ENCODE results near the gene FERMT3. TPM values are rescaled to one million over a fixed set of nuclear protein-coding genes. Genes with fewer than 3 reads are reported as not detected.

The FERMT3 gene
- total and polyA plus RNA-seq, 2 of the 13 experiments (the other 11 are each of a cell fraction or from before 2014, with no cell fraction given) = 0.29 TPM; not detected in 1

DNA sequence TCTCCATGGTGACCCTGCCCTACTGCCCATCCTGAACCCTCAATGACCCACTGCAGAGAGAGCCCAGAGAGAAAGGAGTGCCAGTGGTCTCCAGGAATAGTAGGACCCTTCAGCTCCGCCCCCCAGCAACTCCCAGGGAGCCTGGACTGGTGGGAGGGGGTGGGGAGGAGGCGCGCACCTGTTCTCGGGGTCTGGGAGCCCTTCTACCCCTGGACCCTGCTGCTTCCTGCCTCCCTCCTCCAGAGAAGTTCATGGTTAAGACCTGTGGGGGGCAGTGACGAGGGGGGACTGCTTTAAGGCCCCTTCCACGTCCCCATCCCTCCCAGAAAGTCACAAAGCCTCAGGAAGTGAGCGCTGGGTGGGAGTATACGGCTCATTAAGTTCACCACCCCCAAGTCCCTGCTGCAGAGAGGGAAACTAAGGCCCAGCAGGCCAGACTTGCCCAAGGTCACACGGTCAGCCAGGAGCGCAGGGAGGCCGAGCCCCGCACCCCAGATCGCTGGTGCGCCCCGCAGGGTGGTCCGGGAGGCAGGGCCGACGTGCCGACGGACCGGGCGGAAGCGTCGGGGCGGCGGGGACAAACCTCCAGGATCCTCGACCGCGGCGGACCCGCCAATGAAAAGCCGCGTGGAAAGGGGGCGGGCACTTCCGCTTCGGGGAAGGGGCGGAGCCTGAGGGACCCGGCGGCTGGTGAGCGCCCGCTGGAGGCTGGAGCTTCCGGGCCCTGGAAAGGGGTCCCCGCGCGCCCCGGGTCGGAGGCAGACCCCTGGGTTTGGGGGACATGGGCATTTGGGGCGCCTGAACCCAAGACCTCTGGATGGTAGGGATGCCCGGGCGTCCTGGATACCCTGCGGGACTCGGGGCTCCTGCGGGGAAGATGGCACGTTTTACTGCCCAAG is 19.3 kb downstream of the FERMT3 start, which contains the start of the genes NUDT22 and TRPT1 (continued):
- TF ChIP-seq, protein P1, sequence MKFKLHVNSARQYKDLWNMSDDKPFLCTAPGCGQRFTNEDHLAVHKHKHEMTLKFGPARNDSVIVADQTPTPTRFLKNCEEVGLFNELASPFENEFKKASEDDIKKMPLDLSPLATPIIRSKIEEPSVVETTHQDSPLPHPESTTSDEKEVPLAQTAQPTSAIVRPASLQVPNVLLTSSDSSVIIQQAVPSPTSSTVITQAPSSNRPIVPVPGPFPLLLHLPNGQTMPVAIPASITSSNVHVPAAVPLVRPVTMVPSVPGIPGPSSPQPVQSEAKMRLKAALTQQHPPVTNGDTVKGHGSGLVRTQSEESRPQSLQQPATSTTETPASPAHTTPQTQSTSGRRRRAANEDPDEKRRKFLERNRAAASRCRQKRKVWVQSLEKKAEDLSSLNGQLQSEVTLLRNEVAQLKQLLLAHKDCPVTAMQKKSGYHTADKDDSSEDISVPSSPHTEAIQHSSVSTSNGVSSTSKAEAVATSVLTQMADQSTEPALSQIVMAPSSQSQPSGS (CRISPR knock-in tag; IDR thresholded peaks at IDR 0.05) = peak; percentile 61; the same call in 1 of the 2 replicates
- TF ChIP-seq ATF1 (CRISPR knock-in tag; IDR thresholded peaks at IDR 0.05) (no peak), NFATC3 (CRISPR knock-in tag; IDR thresholded peaks at IDR 0.05) (no peak), SMC3 (IDR thresholded peaks at IDR 0.05; ENCODE audit: low read length) (no peak), MAFF (IDR thresholded peaks at IDR 0.05; ENCODE audit: low read depth, low read length) (no peak), EZH2 (conservative IDR thresholded peaks at IDR 0.05; ENCODE audit: low read depth, low read length) (no peak), ZBTB42 (CRISPR knock-in tag; IDR thresholded peaks at IDR 0.05) (no peak), TOE1 (CRISPR knock-in tag; IDR thresholded peaks at IDR 0.05) (no peak), GABPB1 (CRISPR knock-in tag; IDR thresholded peaks at IDR 0.05) (peak; percentile 96), ZSCAN12 (CRISPR knock-in tag; IDR thresholded peaks at IDR 0.05) (no peak), MXD4 (CRISPR knock-in tag; IDR thresholded peaks at IDR 0.05) (peak; percentile 23; the same call in 1 of the 2 replicates), ZNF749 (CRISPR knock-in tag; IDR thresholded peaks at IDR 0.05; ENCODE audit: borderline replicate concordance) (no peak)
- TF ChIP-seq, protein P2, sequence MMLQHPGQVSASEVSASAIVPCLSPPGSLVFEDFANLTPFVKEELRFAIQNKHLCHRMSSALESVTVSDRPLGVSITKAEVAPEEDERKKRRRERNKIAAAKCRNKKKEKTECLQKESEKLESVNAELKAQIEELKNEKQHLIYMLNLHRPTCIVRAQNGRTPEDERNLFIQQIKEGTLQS (CRISPR knock-in tag; IDR thresholded peaks at IDR 0.05) = no peak
- TF ChIP-seq, protein P3, sequence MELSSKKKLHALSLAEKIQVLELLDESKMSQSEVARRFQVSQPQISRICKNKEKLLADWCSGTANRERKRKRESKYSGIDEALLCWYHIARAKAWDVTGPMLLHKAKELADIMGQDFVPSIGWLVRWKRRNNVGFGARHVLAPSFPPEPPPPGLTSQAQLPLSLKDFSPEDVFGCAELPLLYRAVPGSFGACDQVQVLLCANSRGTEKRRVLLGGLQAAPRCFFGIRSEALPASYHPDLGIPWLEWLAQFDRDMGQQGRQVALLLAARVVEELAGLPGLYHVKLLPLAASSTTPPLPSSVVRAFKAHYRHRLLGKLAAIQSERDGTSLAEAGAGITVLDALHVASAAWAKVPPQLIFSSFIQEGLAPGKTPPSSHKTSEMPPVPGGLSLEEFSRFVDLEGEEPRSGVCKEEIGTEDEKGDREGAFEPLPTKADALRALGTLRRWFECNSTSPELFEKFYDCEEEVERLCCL (CRISPR knock-in tag; IDR thresholded peaks at IDR 0.05; ENCODE audit: borderline replicate concordance) = peak; percentile 25; the same call in 1 of the 2 replicates
- TF ChIP-seq, protein P4, sequence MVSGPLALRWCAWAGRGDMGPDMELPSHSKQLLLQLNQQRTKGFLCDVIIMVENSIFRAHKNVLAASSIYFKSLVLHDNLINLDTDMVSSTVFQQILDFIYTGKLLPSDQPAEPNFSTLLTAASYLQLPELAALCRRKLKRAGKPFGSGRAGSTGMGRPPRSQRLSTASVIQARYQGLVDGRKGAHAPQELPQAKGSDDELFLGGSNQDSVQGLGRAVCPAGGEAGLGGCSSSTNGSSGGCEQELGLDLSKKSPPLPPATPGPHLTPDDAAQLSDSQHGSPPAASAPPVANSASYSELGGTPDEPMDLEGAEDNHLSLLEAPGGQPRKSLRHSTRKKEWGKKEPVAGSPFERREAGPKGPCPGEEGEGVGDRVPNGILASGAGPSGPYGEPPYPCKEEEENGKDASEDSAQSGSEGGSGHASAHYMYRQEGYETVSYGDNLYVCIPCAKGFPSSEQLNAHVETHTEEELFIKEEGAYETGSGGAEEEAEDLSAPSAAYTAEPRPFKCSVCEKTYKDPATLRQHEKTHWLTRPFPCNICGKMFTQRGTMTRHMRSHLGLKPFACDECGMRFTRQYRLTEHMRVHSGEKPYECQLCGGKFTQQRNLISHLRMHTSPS (CRISPR knock-in tag; IDR thresholded peaks at IDR 0.05; ENCODE audit: low read depth) = no peak; the same call in 1 of the 2 replicates
- TF ChIP-seq, protein P5, sequence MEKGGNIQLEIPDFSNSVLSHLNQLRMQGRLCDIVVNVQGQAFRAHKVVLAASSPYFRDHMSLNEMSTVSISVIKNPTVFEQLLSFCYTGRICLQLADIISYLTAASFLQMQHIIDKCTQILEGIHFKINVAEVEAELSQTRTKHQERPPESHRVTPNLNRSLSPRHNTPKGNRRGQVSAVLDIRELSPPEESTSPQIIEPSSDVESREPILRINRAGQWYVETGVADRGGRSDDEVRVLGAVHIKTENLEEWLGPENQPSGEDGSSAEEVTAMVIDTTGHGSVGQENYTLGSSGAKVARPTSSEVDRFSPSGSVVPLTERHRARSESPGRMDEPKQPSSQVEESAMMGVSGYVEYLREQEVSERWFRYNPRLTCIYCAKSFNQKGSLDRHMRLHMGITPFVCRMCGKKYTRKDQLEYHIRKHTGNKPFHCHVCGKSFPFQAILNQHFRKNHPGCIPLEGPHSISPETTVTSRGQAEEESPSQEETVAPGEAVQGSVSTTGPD (CRISPR knock-in tag; IDR thresholded peaks at IDR 0.05) = no peak
- TF ChIP-seq, protein P6, sequence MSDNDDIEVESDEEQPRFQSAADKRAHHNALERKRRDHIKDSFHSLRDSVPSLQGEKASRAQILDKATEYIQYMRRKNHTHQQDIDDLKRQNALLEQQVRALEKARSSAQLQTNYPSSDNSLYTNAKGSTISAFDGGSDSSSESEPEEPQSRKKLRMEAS (IDR thresholded peaks at IDR 0.05) = peak; percentile 64
- TF ChIP-seq, protein P7, sequence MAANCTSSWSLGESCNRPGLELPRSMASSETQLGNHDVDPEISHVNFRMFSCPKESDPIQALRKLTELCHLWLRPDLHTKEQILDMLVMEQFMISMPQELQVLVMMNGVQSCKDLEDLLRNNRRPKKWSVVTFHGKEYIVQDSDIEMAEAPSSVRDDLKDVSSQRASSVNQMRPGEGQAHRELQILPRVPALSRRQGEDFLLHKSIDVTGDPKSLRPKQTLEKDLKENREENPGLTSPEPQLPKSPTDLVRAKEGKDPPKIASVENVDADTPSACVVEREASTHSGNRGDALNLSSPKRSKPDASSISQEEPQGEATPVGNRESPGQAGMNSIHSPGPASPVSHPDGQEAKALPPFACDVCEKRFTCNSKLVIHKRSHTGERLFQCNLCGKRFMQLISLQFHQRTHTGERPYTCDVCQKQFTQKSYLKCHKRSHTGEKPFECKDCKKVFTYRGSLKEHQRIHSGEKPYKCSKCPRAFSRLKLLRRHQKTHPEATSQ (CRISPR knock-in tag; IDR thresholded peaks at IDR 0.05; ENCODE audit: borderline replicate concordance) = no peak
- TF ChIP-seq, protein P8, sequence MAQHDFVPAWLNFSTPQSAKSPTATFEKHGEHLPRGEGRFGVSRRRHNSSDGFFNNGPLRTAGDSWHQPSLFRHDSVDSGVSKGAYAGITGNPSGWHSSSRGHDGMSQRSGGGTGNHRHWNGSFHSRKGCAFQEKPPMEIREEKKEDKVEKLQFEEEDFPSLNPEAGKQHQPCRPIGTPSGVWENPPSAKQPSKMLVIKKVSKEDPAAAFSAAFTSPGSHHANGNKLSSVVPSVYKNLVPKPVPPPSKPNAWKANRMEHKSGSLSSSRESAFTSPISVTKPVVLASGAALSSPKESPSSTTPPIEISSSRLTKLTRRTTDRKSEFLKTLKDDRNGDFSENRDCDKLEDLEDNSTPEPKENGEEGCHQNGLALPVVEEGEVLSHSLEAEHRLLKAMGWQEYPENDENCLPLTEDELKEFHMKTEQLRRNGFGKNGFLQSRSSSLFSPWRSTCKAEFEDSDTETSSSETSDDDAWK (CRISPR knock-in tag; IDR thresholded peaks at IDR 0.05) = no peak
